Fibroblast of skin of scalp (primary cell): ENCODE measurements around the gene TAX1BP3.

Experiments used
- DNase-seq: peaks from one replicate; pipeline ENCODE4 v3.0.0-alpha.2; 2013

Gene TAX1BP3

GRCh38 chr17:3622977-3623594, 45.3 kb downstream of the TAX1BP3 start:
- no peak for DNase-seq

GRCh38 chr17:3621146-3621720, 47.1 kb downstream of the TAX1BP3 start:
- no peak for DNase-seq

GRCh38 chr17:3615160-3615870, 53.1 kb downstream of the TAX1BP3 start:
- no peak for DNase-seq

GRCh38 chr17:3613124-3613523, 55.3 kb downstream of the TAX1BP3 start:
- no peak for DNase-seq
